B cell (primary cell): ENCODE results near the gene TDO2. TPM values are rescaled to one million over a fixed set of nuclear protein-coding genes. Genes with fewer than 3 reads are reported as not detected.

Experiments used
- ATAC-seq: fragments of 200-7000 bp; cut with Tn5 transposase; one replicate; pipeline ENCODE4 v1.10.0; 2021; ENCODE audit warnings: low read depth, mild to moderate bottlenecking, moderate number of reproducible peaks, moderate library complexity
- CTCF ChIA-PET: fragments of 350-600 bp; sonication (Branson Sonifier 250); formaldehyde crosslinking; loops from one replicate; lab custom pipeline; 2021; ENCODE audit warnings: antibody characterized with exemption, inconsistent platforms; lab: Charles Lee
- POLR2A ChIA-PET: fragments of 350-600 bp; sonication (Branson Sonifier 250); formaldehyde crosslinking; loops from one replicate; lab custom pipeline; 2021; ENCODE audit warnings: antibody characterized with exemption; lab: Charles Lee
- DNase-seq: peaks from one replicate; pipeline ENCODE4 v3.0.0; 2013
- H2AFZ ChIP-seq: 2 replicates; pipeline ENCODE4 v1.6.1; 2012; ENCODE audit warnings: mild to moderate bottlenecking, low read depth, low read length; ENCODE audit not compliant: insufficient read depth, poor library complexity, severe bottlenecking
- H3K27ac ChIP-seq, 2 donors: 1 replicate in 1 of 2; 2 replicates in 1 of 2; pipeline ENCODE4 v1.5.1; 2012 to 2013; ENCODE audit warnings: low read length in 2 of 2, mild to moderate bottlenecking in 2 of 2, moderate library complexity in 1 of 2
- H3K27me3 ChIP-seq, 4 experiments: fragments of 200-600 bp in 1 of 4; sonication (generic) in 1 of 4; replicated peaks in 1 of 4; 1 replicate in 2 of 4; 2 replicates in 2 of 4; pipeline versions ENCODE4 v1.6.1 to v1.7.0; 2013 to 2016; ENCODE audit warnings: low read length in 3 of 4, mild to moderate bottlenecking in 2 of 4, mixed read lengths in 1 of 4, moderate library complexity in 1 of 4; ENCODE audit not compliant: insufficient read depth in 4 of 4, control insufficient read depth in 3 of 4; ENCODE audit errors: control extremely low read depth in 1 of 4
- H3K36me3 ChIP-seq, 2 experiments: replicated peaks in 1 of 2; 1 replicate in 1 of 2; 2 replicates in 1 of 2; pipeline versions ENCODE4 v1.6.1 to v1.7.1; 2013; ENCODE audit warnings: low read length in 1 of 2; ENCODE audit not compliant: insufficient read depth in 2 of 2, control insufficient read depth in 1 of 2; ENCODE audit errors: control extremely low read depth in 1 of 2, extremely low read depth in 1 of 2
- H3K4me1 ChIP-seq, 2 donors: fragments of 200-600 bp in 1 of 2; sonication (generic) in 1 of 2; 1 replicate in 1 of 2; 2 replicates in 1 of 2; pipeline versions ENCODE4 v1.5.1 to v1.6.1; 2013 to 2017; ENCODE audit warnings: low read length in 2 of 2; ENCODE audit not compliant: control insufficient read depth in 2 of 2, insufficient read depth in 2 of 2
- H3K4me2 ChIP-seq: replicated peaks from 2 replicates; pipeline ENCODE3; 2012; ENCODE audit warnings: mild to moderate bottlenecking, low read depth, low read length; ENCODE audit not compliant: poor library complexity, severe bottlenecking
- H3K4me3 ChIP-seq, 5 experiments: fragments of 200-600 bp in 1 of 5; sonication (generic) in 1 of 5; 1 replicate in 3 of 5; 2 replicates in 2 of 5; pipeline versions ENCODE4 v1.5.1 to v1.7.0; 2011 to 2016; ENCODE audit warnings: low read length in 4 of 5, mild to moderate bottlenecking in 4 of 5, low read depth in 2 of 5, control low read depth in 1 of 5, moderate library complexity in 1 of 5; ENCODE audit not compliant: insufficient read depth in 1 of 5; ENCODE audit errors: control extremely low read depth in 1 of 5, extremely low read depth in 1 of 5
- H3K79me2 ChIP-seq: fragments of 200-600 bp; sonication (generic); one replicate; pipeline ENCODE4 v1.6.0; 2016; ENCODE audit warnings: low read length; ENCODE audit not compliant: control insufficient read depth, insufficient read depth
- H3K9ac ChIP-seq: fragments of 200-600 bp; sonication (generic); 2 replicates; pipeline ENCODE4 v1.6.1; 2017; ENCODE audit warnings: mild to moderate bottlenecking, low read length, moderate library complexity
- H3K9me3 ChIP-seq, 3 donors: one replicate each; pipeline versions ENCODE4 v1.6.1 to v1.7.1; 2013; ENCODE audit warnings: low read length in 2 of 3; ENCODE audit not compliant: control insufficient read depth in 2 of 3, insufficient read depth in 1 of 3; ENCODE audit errors: control extremely low read depth in 1 of 3
- H4K20me1 ChIP-seq: 2 replicates; pipeline ENCODE4 v1.6.0; 2012; ENCODE audit warnings: mild to moderate bottlenecking, low read length; ENCODE audit not compliant: insufficient read depth, control insufficient read depth, poor library complexity, severe bottlenecking
- H3K27ac Mint-ChIP-seq: one replicate; pipeline ENCODE4 v1.8.0; 2021; ENCODE audit warnings: mixed read lengths
- H3K27me3 Mint-ChIP-seq: one replicate; pipeline ENCODE4 v1.8.0; 2021; ENCODE audit warnings: mixed read lengths
- H3K4me1 Mint-ChIP-seq: one replicate; pipeline ENCODE4 v1.8.0; 2021; ENCODE audit warnings: mixed read lengths
- H3K4me3 Mint-ChIP-seq: one replicate; pipeline ENCODE4 v1.8.0; 2021; ENCODE audit warnings: mixed read lengths
- H3K9me3 Mint-ChIP-seq: one replicate; pipeline ENCODE4 v1.8.0; 2022; ENCODE audit warnings: mixed read lengths; ENCODE audit not compliant: insufficient read depth
- CTCF ChIP-seq: fragments of 200-600 bp; IDR thresholded peaks from one replicate; pipeline ENCODE4 v1.8.0; 2022; ENCODE audit warnings: antibody characterized with exemption, mild to moderate bottlenecking
- EZH2 ChIP-seq: IDR thresholded peaks from 2 replicates; pipeline ENCODE4 v1.6.1; 2012; ENCODE audit warnings: borderline replicate concordance, low read depth, mild to moderate bottlenecking, moderate library complexity, low read length; ENCODE audit not compliant: insufficient read depth, poor library complexity, severe bottlenecking
- WGBS: methylation state at CpG from one replicate; pipeline ENCODE4 v1.1.5; 2013; ENCODE audit warnings: missing lambda C conversion rate; ENCODE audit not compliant: insufficient coverage; 5-methylcytosine and 5-hydroxymethylcytosine counted together
- intact Hi-C: fragments of 100-400 bp; cut with micrococcal nuclease; formaldehyde crosslinking; loops from one replicate; pipeline ENCODE4 v1.10.0; 2022
- polyA plus RNA-seq: library from polyadenylated mRNA; depleted of rRNA; stranded (reverse); fragments of >200 nt; gene quantifications from 2 replicates; pipeline ENCODE4 v1.2.3, GENCODE V29; 2012
- total RNA-seq, 2 donors: library from RNA; stranded (reverse); fragments of 120-200 nt in 1 of 2; gene quantifications; 1 replicate in 1 of 2; 2 replicates in 1 of 2; pipeline versions ENCODE4 v1.2.3 to v1.2.4, GENCODE V29; 2013 to 2022

The TDO2 gene
- total and polyA plus RNA-seq, 2 donors (not counting 1 experiment from before 2014, with no cell fraction given): not detected

GRCh38 chr4:155866177-155866576 is 37.3 kb upstream of the TDO2 start, which contains the start of gene ASIC5:
TSS of gene ASIC5 (minus strand) at chr4:155866277. CDS start at chr4:155866226, 51 bp downstream.
- Histone ChIP-seq H3K9me3 (peaks cover 0 to 7% (median 1%) of the 10 kb centered on the region in 3 donors), H3K4me2 (no peak within 1 kb of the TSS), H4K20me1 (no peaks in the 10 kb centered on the region), H3K4me3 (no peak within 1 kb of the TSS), H2AFZ (no peak within 1 kb of the TSS), H3K79me2 (no peaks in the 10 kb centered on the region), H3K27ac (no peak within 1 kb of the TSS), H3K4me1 (no peaks in the 10 kb centered on the region), H3K9ac (no peak within 1 kb of the TSS), H3K36me3 (no peaks in the 10 kb centered on the region), H3K27me3 (no peaks in the 10 kb centered on the region)
- no peak for DNase-seq
- TF ChIP-seq CTCF: no peak
- no peak for TF ChIP-seq EZH2
- no peak within 1 kb of the TSS for H3K27ac Mint-ChIP-seq
- 0% methylated on average over 1 of the region's 1 CpG for WGBS
- no peak for ATAC-seq
- H3K4me3 Mint-ChIP-seq: no peak within 1 kb of the TSS
- no peaks in the 10 kb centered on the region for H3K9me3 Mint-ChIP-seq
- intact Hi-C loops: no loop called here
- POLR2A ChIA-PET: no interaction called here
- no peaks in the 10 kb centered on the region for H3K4me1 Mint-ChIP-seq
- no peaks in the 10 kb centered on the region for H3K27me3 Mint-ChIP-seq
- CTCF ChIA-PET: no interaction called here

- POLR2A ChIA-PET: no interaction called here
- Histone ChIP-seq H3K4me3 (no peak overlapping the region), H3K36me3 (no peaks in the 10 kb centered on the region), H2AFZ (no peak overlapping the region), H3K9ac (no peak overlapping the region), H3K9me3 (peaks cover 0 to 8% (median 2%) of the 10 kb centered on the region in 3 donors), H3K27ac (no peak overlapping the region), H3K27me3 (no peaks in the 10 kb centered on the region), H3K4me2 (no peak overlapping the region), H3K4me1 (no peaks in the 10 kb centered on the region), H4K20me1 (no peaks in the 10 kb centered on the region), H3K79me2 (no peaks in the 10 kb centered on the region)
- no CpG with 5 or more reads among the region's 1 CpG for WGBS
- no peak overlapping the region for H3K4me3 Mint-ChIP-seq
- no peaks in the 10 kb centered on the region for H3K27me3 Mint-ChIP-seq
- no peak overlapping the region for H3K27ac Mint-ChIP-seq
- TF ChIP-seq EZH2: no peak
- TF ChIP-seq CTCF: no peak
- H3K9me3 Mint-ChIP-seq: peaks cover 7% of the 10 kb centered on the region
- DNase-seq (no peak), ATAC-seq (no peak)
- CTCF ChIA-PET: interaction anchor here (0.6 kb wide), 1 partner anchor 1954 kb away, joined by 3 read pairs; no protein-coding TSS in a partner anchor
- H3K4me1 Mint-ChIP-seq: no peaks in the 10 kb centered on the region
- intact Hi-C loops: no loop called here
These were observed 27.6 kb upstream of the TDO2 start for GRCh38 chr4:155875878-155876277.
